Liver (tissue), 3 donors: Measurements from ENCODE around the gene CLN6.

Experiments
- CTCF ChIP-seq: fragments of 150-350 bp; IDR thresholded peaks from 2 replicates; pipeline ENCODE4 v1.5.1; 2017; ENCODE audit warnings: improper control_type of control experiment, low read depth, low read length; ENCODE audit not compliant: missing input control
- EGR1 ChIP-seq, 2 donors: IDR thresholded peaks; 2 replicates each; pipeline ENCODE4 v1.6.1; 2016 to 2018; ENCODE audit warnings: antibody characterized with exemption in 2 of 2, low read depth in 2 of 2
- RXRA ChIP-seq, 2 donors: IDR thresholded peaks; 2 replicates each; pipeline ENCODE4 v1.6.1; 2017 to 2018; ENCODE audit warnings: antibody characterized with exemption in 2 of 2, mild to moderate bottlenecking in 1 of 2
- TAF1 ChIP-seq: conservative IDR thresholded peaks from 2 replicates; pipeline ENCODE4 v1.6.1; 2016; ENCODE audit warnings: antibody characterized with exemption, mild to moderate bottlenecking
- YY1 ChIP-seq: IDR thresholded peaks from 2 replicates; pipeline ENCODE4 v1.6.1; 2016; ENCODE audit warnings: antibody characterized with exemption, mild to moderate bottlenecking
- donor health status: healthy.
- donor health status: healthy.

- TF ChIP-seq TAF1, result no peak
- no peak for TF ChIP-seq RXRA (IDR thresholded peaks at IDR 0.05)
- no peak for TF ChIP-seq EGR1 (IDR thresholded peaks at IDR 0.05; ENCODE audit: low read depth in 2 of 2)
- no peak for TF ChIP-seq CTCF
- no peak for TF ChIP-seq YY1
These were observed 550 bp downstream of the CLN6 start for GRCh38 chr15:68228971-68229385.
